ENCODE data around the gene LPCAT4.

DNA sequence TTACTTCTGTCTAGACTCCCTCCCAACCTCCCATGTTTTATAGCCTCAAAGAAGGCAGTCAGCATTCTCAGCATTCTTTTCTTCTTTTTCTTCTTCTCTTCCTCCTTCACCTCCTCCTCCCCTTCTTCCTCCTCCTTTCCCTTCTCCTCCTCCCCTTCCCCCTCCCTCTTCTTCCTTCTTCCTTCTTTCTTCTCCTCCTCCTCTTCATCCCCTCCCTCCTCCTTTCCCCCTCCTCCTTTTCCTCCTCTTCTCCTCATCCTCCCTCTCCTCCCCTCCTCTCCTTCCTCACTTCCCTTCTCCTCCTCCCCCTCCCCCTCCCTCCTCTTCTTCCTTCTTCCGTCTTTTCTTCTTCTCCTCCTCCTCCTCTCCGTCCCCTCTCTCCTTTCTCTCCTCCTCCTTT, 3.6 kb upstream of the LPCAT4 start:
- TF ChIP-seq EZH2phosphoT487 (IDR thresholded peaks at IDR 0.05; ENCODE audit: borderline replicate concordance) (no peak), SP1 (IDR thresholded peaks at IDR 0.05; ENCODE audit: low read depth) (no peak), EZH2 (IDR thresholded peaks at IDR 0.05) (no peak), POLR2A (IDR thresholded peaks at IDR 0.05; ENCODE audit: borderline replicate concordance, extremely low read depth, insufficient read depth, insufficient read length) (no peak), FOSL1 (IDR thresholded peaks at IDR 0.05; ENCODE audit: low read depth) (no peak), RAD21 (IDR thresholded peaks at IDR 0.05; ENCODE audit: low read depth) (no peak), POLR2AphosphoS5 (IDR thresholded peaks at IDR 0.05; ENCODE audit: low read depth, low read length) (no peak), YY1 (IDR thresholded peaks at IDR 0.05; ENCODE audit: extremely low read depth, insufficient replicate concordance, low read depth, low read length) (no peak), EGR1 (IDR thresholded peaks at IDR 0.05; ENCODE audit: low read depth) (no peak), ZNF274 (IDR thresholded peaks at IDR 0.05; ENCODE audit: low read depth, low read length) (no peak), SIN3A (IDR thresholded peaks at IDR 0.05; ENCODE audit: low read depth) (no peak)
- TF ChIP-seq, protein P1, sequence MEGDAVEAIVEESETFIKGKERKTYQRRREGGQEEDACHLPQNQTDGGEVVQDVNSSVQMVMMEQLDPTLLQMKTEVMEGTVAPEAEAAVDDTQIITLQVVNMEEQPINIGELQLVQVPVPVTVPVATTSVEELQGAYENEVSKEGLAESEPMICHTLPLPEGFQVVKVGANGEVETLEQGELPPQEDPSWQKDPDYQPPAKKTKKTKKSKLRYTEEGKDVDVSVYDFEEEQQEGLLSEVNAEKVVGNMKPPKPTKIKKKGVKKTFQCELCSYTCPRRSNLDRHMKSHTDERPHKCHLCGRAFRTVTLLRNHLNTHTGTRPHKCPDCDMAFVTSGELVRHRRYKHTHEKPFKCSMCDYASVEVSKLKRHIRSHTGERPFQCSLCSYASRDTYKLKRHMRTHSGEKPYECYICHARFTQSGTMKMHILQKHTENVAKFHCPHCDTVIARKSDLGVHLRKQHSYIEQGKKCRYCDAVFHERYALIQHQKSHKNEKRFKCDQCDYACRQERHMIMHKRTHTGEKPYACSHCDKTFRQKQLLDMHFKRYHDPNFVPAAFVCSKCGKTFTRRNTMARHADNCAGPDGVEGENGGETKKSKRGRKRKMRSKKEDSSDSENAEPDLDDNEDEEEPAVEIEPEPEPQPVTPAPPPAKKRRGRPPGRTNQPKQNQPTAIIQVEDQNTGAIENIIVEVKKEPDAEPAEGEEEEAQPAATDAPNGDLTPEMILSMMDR (IDR thresholded peaks at IDR 0.05 in 2 of 3, conservative IDR thresholded peaks at IDR 0.05 in 1 of 3; ENCODE audit: borderline replicate concordance in 1 of 3, insufficient read depth in 1 of 3, low read depth in 2 of 3, low read length in 2 of 3): no peak
- TF ChIP-seq, protein P2, sequence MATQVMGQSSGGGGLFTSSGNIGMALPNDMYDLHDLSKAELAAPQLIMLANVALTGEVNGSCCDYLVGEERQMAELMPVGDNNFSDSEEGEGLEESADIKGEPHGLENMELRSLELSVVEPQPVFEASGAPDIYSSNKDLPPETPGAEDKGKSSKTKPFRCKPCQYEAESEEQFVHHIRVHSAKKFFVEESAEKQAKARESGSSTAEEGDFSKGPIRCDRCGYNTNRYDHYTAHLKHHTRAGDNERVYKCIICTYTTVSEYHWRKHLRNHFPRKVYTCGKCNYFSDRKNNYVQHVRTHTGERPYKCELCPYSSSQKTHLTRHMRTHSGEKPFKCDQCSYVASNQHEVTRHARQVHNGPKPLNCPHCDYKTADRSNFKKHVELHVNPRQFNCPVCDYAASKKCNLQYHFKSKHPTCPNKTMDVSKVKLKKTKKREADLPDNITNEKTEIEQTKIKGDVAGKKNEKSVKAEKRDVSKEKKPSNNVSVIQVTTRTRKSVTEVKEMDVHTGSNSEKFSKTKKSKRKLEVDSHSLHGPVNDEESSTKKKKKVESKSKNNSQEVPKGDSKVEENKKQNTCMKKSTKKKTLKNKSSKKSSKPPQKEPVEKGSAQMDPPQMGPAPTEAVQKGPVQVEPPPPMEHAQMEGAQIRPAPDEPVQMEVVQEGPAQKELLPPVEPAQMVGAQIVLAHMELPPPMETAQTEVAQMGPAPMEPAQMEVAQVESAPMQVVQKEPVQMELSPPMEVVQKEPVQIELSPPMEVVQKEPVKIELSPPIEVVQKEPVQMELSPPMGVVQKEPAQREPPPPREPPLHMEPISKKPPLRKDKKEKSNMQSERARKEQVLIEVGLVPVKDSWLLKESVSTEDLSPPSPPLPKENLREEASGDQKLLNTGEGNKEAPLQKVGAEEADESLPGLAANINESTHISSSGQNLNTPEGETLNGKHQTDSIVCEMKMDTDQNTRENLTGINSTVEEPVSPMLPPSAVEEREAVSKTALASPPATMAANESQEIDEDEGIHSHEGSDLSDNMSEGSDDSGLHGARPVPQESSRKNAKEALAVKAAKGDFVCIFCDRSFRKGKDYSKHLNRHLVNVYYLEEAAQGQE (IDR thresholded peaks at IDR 0.05; ENCODE audit: low read depth): no peak
- TF ChIP-seq, protein P3, sequence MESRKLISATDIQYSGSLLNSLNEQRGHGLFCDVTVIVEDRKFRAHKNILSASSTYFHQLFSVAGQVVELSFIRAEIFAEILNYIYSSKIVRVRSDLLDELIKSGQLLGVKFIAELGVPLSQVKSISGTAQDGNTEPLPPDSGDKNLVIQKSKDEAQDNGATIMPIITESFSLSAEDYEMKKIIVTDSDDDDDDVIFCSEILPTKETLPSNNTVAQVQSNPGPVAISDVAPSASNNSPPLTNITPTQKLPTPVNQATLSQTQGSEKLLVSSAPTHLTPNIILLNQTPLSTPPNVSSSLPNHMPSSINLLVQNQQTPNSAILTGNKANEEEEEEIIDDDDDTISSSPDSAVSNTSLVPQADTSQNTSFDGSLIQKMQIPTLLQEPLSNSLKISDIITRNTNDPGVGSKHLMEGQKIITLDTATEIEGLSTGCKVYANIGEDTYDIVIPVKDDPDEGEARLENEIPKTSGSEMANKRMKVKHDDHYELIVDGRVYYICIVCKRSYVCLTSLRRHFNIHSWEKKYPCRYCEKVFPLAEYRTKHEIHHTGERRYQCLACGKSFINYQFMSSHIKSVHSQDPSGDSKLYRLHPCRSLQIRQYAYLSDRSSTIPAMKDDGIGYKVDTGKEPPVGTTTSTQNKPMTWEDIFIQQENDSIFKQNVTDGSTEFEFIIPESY (IDR thresholded peaks at IDR 0.05; ENCODE audit: extremely low read depth, insufficient replicate concordance, low read length): no peak
